ENCODE data around the gene PPME1. TPM values are rescaled to one million over a fixed set of nuclear protein-coding genes. Genes with fewer than 3 reads are reported as not detected.

PPME1 gene
- total RNA-seq, 1 experiment from 2014 or later = 39.4 TPM

DNA sequence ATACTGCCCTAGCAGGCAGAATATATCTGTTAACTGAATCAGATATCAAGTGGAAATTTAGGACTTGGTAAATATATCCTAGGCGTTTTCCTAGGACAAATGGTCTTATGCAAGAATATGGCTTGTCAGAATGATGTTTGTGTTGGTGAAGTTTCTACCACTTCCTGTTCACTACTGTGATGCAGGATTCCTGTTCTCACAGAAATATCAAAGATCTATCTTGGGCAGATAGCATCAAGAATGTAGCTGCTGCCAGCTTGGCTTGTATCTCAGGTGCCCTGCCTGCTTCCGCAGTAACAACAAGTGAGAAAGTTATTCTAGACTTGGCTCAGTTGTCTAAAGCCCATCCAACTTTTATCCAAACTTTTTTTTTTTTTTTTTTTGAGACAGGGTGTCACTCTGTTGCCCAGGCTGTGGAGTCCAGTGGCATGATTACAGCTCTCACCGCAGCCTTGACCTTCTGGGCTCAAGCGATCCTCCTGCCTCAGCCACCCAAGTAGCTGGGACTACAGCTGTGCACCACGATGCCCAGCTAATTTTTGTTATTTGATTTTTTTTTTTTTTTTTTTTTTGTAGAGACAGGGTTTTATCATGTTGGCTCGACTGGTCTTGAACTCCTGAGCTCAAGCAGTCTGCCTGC, 61.3 kb downstream of the PPME1 start:
- no peaks in the 10 kb centered on the region for H3K4me1 Mint-ChIP-seq
- Histone ChIP-seq H3K56ac (ENCODE audit: insufficient read length, low read depth, low read length) (no peak overlapping the region), H3T11ph (ENCODE audit: low read length) (no peak overlapping the region), H2BK120ac (ENCODE audit: low read depth, low read length, poor library complexity, severe bottlenecking) (no peak overlapping the region), H3K4ac (ENCODE audit: low read depth, low read length) (no peak overlapping the region), H2BK5ac (ENCODE audit: insufficient read length, low read length) (no peak overlapping the region), H3K9me3 (ENCODE audit: control insufficient read depth, low read depth, low read length) (no peaks in the 10 kb centered on the region), H2BK15ac (ENCODE audit: low read depth, low read length) (no peak overlapping the region), H3K27me3 (ENCODE audit: insufficient read depth, low read length) (no peaks in the 10 kb centered on the region), H3K14ac (ENCODE audit: insufficient read depth, low read length) (no peak overlapping the region), H3K9ac (ENCODE audit: extremely low read depth, insufficient read length, low read length) (no peak overlapping the region), H3K27ac (ENCODE audit: insufficient read length, low read depth, low read length) (no peak overlapping the region), H3K79me2 (ENCODE audit: insufficient read depth, low read length) (no peaks in the 10 kb centered on the region), H4K20me1 (ENCODE audit: control insufficient read depth, insufficient read depth, insufficient read length) (no peaks in the 10 kb centered on the region), H2BK12ac (ENCODE audit: insufficient read length, low read depth, low read length) (no peak overlapping the region), H2AK5ac (ENCODE audit: insufficient read length, low read length) (no peak overlapping the region), H3K4me1 (ENCODE audit: insufficient read depth, low read length) (no peaks in the 10 kb centered on the region), H4K91ac (ENCODE audit: insufficient read length, low read depth, low read length) (no peak overlapping the region), H4K8ac (replicated peaks; ENCODE audit: insufficient read length, low read depth, low read length) (no peak overlapping the region), H3K23me2 (ENCODE audit: insufficient read length, low read depth, low read length, poor library complexity, severe bottlenecking) (no peaks in the 10 kb centered on the region), H3K4me2 (ENCODE audit: insufficient read depth, insufficient read length, low read length) (no peak overlapping the region), H2AFZ (ENCODE audit: low read length) (no peak overlapping the region), H3K79me1 (ENCODE audit: insufficient read depth, low read depth, low read length, poor library complexity, severe bottlenecking) (no peaks in the 10 kb centered on the region), H4K5ac (ENCODE audit: insufficient read length, low read depth, low read length) (no peak overlapping the region), H3K23ac (ENCODE audit: insufficient read length, low read depth, low read length) (no peak overlapping the region), H3K18ac (ENCODE audit: insufficient read length, low read depth, low read length) (no peak overlapping the region), H2BK20ac (ENCODE audit: low read depth, low read length, poor library complexity, severe bottlenecking) (no peak overlapping the region)
- DNase-seq = no peak
- WGBS (ENCODE audit: extremely low coverage, insufficient read length, low lambda C conversion rate) = no CpG with 5 or more reads among the region's 6 CpGs
- H3K27me3 Mint-ChIP-seq (ENCODE audit: low read depth) = no peaks in the 10 kb centered on the region
- H3K27ac Mint-ChIP-seq = no peak overlapping the region
- TF ChIP-seq, protein P1, sequence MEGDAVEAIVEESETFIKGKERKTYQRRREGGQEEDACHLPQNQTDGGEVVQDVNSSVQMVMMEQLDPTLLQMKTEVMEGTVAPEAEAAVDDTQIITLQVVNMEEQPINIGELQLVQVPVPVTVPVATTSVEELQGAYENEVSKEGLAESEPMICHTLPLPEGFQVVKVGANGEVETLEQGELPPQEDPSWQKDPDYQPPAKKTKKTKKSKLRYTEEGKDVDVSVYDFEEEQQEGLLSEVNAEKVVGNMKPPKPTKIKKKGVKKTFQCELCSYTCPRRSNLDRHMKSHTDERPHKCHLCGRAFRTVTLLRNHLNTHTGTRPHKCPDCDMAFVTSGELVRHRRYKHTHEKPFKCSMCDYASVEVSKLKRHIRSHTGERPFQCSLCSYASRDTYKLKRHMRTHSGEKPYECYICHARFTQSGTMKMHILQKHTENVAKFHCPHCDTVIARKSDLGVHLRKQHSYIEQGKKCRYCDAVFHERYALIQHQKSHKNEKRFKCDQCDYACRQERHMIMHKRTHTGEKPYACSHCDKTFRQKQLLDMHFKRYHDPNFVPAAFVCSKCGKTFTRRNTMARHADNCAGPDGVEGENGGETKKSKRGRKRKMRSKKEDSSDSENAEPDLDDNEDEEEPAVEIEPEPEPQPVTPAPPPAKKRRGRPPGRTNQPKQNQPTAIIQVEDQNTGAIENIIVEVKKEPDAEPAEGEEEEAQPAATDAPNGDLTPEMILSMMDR (conservative IDR thresholded peaks at IDR 0.05) = no peak
- H3K4me3 Mint-ChIP-seq = no peak overlapping the region
- no peaks in the 10 kb centered on the region for H3K9me3 Mint-ChIP-seq
- peaks cover 3 to 23% (median 4%) of the 10 kb centered on the region in 3 experiments; a peak in 5 of 7 replicates for H3K36me3 Mint-ChIP-seq (ENCODE audit: insufficient read depth in 1 of 3, low read depth in 3 of 3)
